ENCODE data around the gene MDK. TPM values are rescaled to one million over a fixed set of nuclear protein-coding genes. Genes with fewer than 3 reads are reported as not detected.

MDK gene
- total and polyA plus RNA-seq, 3 donors from 2014 or later = 14.4 to 51.5 (median 14.5) TPM

- DNase-seq = no peak
- TF ChIP-seq POLR2A (IDR thresholded peaks at IDR 0.05) = no peak
- TF ChIP-seq CTCF (IDR thresholded peaks at IDR 0.05) = no peak
- no peaks in the 10 kb centered on the region for H3K36me3 ChIP-seq (ENCODE audit: low read depth, missing control alignments)
- no peaks in the 10 kb centered on the region for H3K9me3 ChIP-seq
- H3K27ac ChIP-seq = no peak overlapping the region
- H3K27me3 ChIP-seq = no peaks in the 10 kb centered on the region
- no peak overlapping the region for H3K4me3 ChIP-seq
- 86 to 90% methylated on average over 9 of the region's 9 CpGs for WGBS, 2 donors
- no peaks in the 10 kb centered on the region for H3K4me1 ChIP-seq
- intact Hi-C loops (cut with DNase I; ENCODE audit: low total_unique reads) = no loop called here
These were observed 45.9 kb downstream of the MDK start for GRCh38 chr11:46427364-46427763.

GRCh38 chr11:46429717-46430116 is 48.2 kb downstream of the MDK start:
- Histone ChIP-seq H3K27ac (no peak overlapping the region), H3K9me3 (no peaks in the 10 kb centered on the region), H3K27me3 (no peaks in the 10 kb centered on the region), H3K36me3 (ENCODE audit: low read depth, missing control alignments) (no peaks in the 10 kb centered on the region), H3K4me3 (no peak overlapping the region), H3K4me1 (no peaks in the 10 kb centered on the region)
- 70 to 83% methylated on average over 3 of the region's 3 CpGs for WGBS, 2 donors
- TF ChIP-seq CTCF (IDR thresholded peaks at IDR 0.05) (no peak), POLR2A (IDR thresholded peaks at IDR 0.05) (no peak)
- intact Hi-C loops (cut with DNase I; ENCODE audit: low total_unique reads) = no loop called here
- DNase-seq = no peak

- TF ChIP-seq CTCF (IDR thresholded peaks at IDR 0.05) (no peak), POLR2A (IDR thresholded peaks at IDR 0.05) (no peak)
- Histone ChIP-seq H3K4me3 (no peak overlapping the region), H3K27me3 (no peaks in the 10 kb centered on the region), H3K27ac (no peak overlapping the region), H3K36me3 (ENCODE audit: low read depth, missing control alignments) (no peaks in the 10 kb centered on the region), H3K4me1 (no peaks in the 10 kb centered on the region), H3K9me3 (no peaks in the 10 kb centered on the region)
- no peak for DNase-seq
- intact Hi-C loops (cut with DNase I; ENCODE audit: low total_unique reads) = no loop called here
These were observed 49.7 kb downstream of the MDK start for GRCh38 chr11:46431211-46431610.

Small RNA genes within 50 kb of the gene (microRNA-seq; reads per million reads assigned to microRNA genes)
- 0 reads per million in 2 donors for gene MIR4688 (ENCODE audit: borderline number of aligned reads in 2 of 2, borderline replicate concordance in 1 of 2)

Small RNA genes within 50 kb of the gene (small RNA-seq; reads per million reads assigned to genes)
- gene MIR4688 = 0 reads per million in 2 donors

Other genes with a start within 250 kb of the MDK start
- gene CREB3L1, start 104.0 kb upstream of the MDK start, total RNA-seq = 1 to 10 TPM; 5.2 to 8.1 TPM
- gene CREB3L1, start 104.0 kb upstream of the MDK start, polyA plus RNA-seq (ENCODE audit: insufficient read depth, low read depth, low replicate concordance) = 19.2 TPM
- gene DGKZ, start 34.2 kb upstream of the MDK start, total RNA-seq = 100 to 1,000 TPM in 1 of 2 donors, 10 to 100 TPM in 1; 67.2 to 104 TPM
- gene DGKZ, start 34.2 kb upstream of the MDK start, polyA plus RNA-seq (ENCODE audit: insufficient read depth, low read depth, low replicate concordance) = 33.8 TPM
- gene CHRM4, start 10.1 kb downstream of the MDK start, total RNA-seq = 10 to 100 TPM in 1 of 2 donors, 1 to 10 TPM in 1; 7.2 to 19.5 TPM
- 13.5 TPM for gene CHRM4, start 10.1 kb downstream of the MDK start, polyA plus RNA-seq (ENCODE audit: insufficient read depth, low read depth, low replicate concordance)
- gene AMBRA1, start 212.4 kb downstream of the MDK start, total RNA-seq = 10 to 100 TPM; 55.6 to 68.3 TPM
- 28.0 TPM for gene AMBRA1, start 212.4 kb downstream of the MDK start, polyA plus RNA-seq (ENCODE audit: insufficient read depth, low read depth, low replicate concordance)
- gene HARBI1, start 235.6 kb downstream of the MDK start, total RNA-seq = 10 to 100 TPM; 12.9 to 14.3 TPM
- gene HARBI1, start 235.6 kb downstream of the MDK start, polyA plus RNA-seq (ENCODE audit: insufficient read depth, low read depth, low replicate concordance) = 25.2 TPM
- gene ATG13, start 235.9 kb downstream of the MDK start, total RNA-seq = 100 to 1,000 TPM; 176 to 203 TPM
- 224 TPM for gene ATG13, start 235.9 kb downstream of the MDK start, polyA plus RNA-seq (ENCODE audit: insufficient read depth, low read depth, low replicate concordance)